ENCODE results near the gene PSMD1. TPM values are rescaled to one million over a fixed set of nuclear protein-coding genes. Genes with fewer than 3 reads are reported as not detected.

The PSMD1 gene
- total RNA-seq, 1 experiment from 2014 or later: 245 TPM

GRCh38 chr2:231050018-231050901, 6.4 kb upstream of the PSMD1 start:
- no peak overlapping the region for H3K27ac ChIP-seq (ENCODE audit: low read depth, low read length, poor library complexity, severe bottlenecking)
- ChIA-PET POLR2A (ENCODE audit: low non-redundant PET) (no interaction called here), CTCF (interaction anchor here (0.7 kb wide), 1 partner anchor 226 kb away, joined by 3 read pairs; no protein-coding TSS in a partner anchor)
- intact Hi-C loops (cut with micrococcal nuclease; ENCODE audit: unreplicated experiment): loop anchor here (5.0 kb wide), 1 partner anchor 228 kb away; no protein-coding TSS in a partner anchor
- peaks cover 3% of the 10 kb centered on the region for H3K27me3 ChIP-seq (replicated peaks; ENCODE audit: insufficient read depth, low read depth, low read length, poor library complexity)
- H3K36me3 ChIP-seq (ENCODE audit: insufficient read depth, low read length, poor library complexity, severe bottlenecking): no peaks in the 10 kb centered on the region
- TF ChIP-seq EZH2 (IDR thresholded peaks at IDR 0.05; ENCODE audit: borderline replicate concordance, low read depth, low read length, poor library complexity, severe bottlenecking): no peak
- TF ChIP-seq CTCF (conservative IDR thresholded peaks at IDR 0.05; ENCODE audit: low read depth, low read length): no peak
- H3K4me1 ChIP-seq (ENCODE audit: insufficient read depth, low read length, poor library complexity, severe bottlenecking): no peaks in the 10 kb centered on the region
- no TSS peak for BruUV-seq (replicated peaks)
- H3K9me3 ChIP-seq (ENCODE audit: low read depth, low read length, poor library complexity, severe bottlenecking): no peaks in the 10 kb centered on the region
- no peak overlapping the region for H3K4me3 ChIP-seq (ENCODE audit: low read depth, low read length, poor library complexity, severe bottlenecking)
- no peak for DNase-seq (ENCODE audit: low spot score)

GRCh38 chr2:231051116-231051515, 5.6 kb upstream of the PSMD1 start:
- Histone ChIP-seq H3K4me3 (ENCODE audit: low read depth, low read length, poor library complexity, severe bottlenecking) (no peak overlapping the region), H3K27ac (ENCODE audit: low read depth, low read length, poor library complexity, severe bottlenecking) (no peak overlapping the region), H3K9me3 (ENCODE audit: low read depth, low read length, poor library complexity, severe bottlenecking) (no peaks in the 10 kb centered on the region), H3K27me3 (replicated peaks; ENCODE audit: insufficient read depth, low read depth, low read length, poor library complexity) (peaks cover 3% of the 10 kb centered on the region), H3K4me1 (ENCODE audit: insufficient read depth, low read length, poor library complexity, severe bottlenecking) (no peaks in the 10 kb centered on the region), H3K36me3 (ENCODE audit: insufficient read depth, low read length, poor library complexity, severe bottlenecking) (no peaks in the 10 kb centered on the region)
- no peak for DNase-seq (ENCODE audit: low spot score)
- CTCF ChIA-PET: no interaction called here
- no peak for TF ChIP-seq EZH2 (IDR thresholded peaks at IDR 0.05; ENCODE audit: borderline replicate concordance, low read depth, low read length, poor library complexity, severe bottlenecking)
- no peak for TF ChIP-seq CTCF (conservative IDR thresholded peaks at IDR 0.05; ENCODE audit: low read depth, low read length)
- intact Hi-C loops (cut with micrococcal nuclease; ENCODE audit: unreplicated experiment): loop anchor here (5.0 kb wide), 1 partner anchor 229 kb away; no protein-coding TSS in a partner anchor
- BruUV-seq (replicated peaks): no TSS peak
- POLR2A ChIA-PET (ENCODE audit: low non-redundant PET): no interaction called here

- ChIA-PET CTCF (interaction anchor here (0.5 to 1.4 kb wide), 7 partner anchors 42 to 228 kb away, joined by 3 to 23 read pairs (median 4); no protein-coding TSS in a partner anchor), POLR2A (ENCODE audit: low non-redundant PET) (no interaction called here)
- BruUV-seq (replicated peaks): no TSS peak
- Histone ChIP-seq H3K4me3 (ENCODE audit: low read depth, low read length, poor library complexity, severe bottlenecking) (peak overlapping the region; percentile 53), H3K27ac (ENCODE audit: low read depth, low read length, poor library complexity, severe bottlenecking) (no peak overlapping the region), H3K27me3 (replicated peaks; ENCODE audit: insufficient read depth, low read depth, low read length, poor library complexity) (peaks cover 3% of the 10 kb centered on the region), H3K9me3 (ENCODE audit: low read depth, low read length, poor library complexity, severe bottlenecking) (no peaks in the 10 kb centered on the region), H3K36me3 (ENCODE audit: insufficient read depth, low read length, poor library complexity, severe bottlenecking) (no peaks in the 10 kb centered on the region), H3K4me1 (ENCODE audit: insufficient read depth, low read length, poor library complexity, severe bottlenecking) (peaks cover under 1% of the 10 kb centered on the region)
- TF ChIP-seq EZH2 (IDR thresholded peaks at IDR 0.05; ENCODE audit: borderline replicate concordance, low read depth, low read length, poor library complexity, severe bottlenecking): no peak
- TF ChIP-seq CTCF (conservative IDR thresholded peaks at IDR 0.05; ENCODE audit: low read depth, low read length): peak; percentile 95
- peak; percentile 92 for DNase-seq (ENCODE audit: low spot score)
- intact Hi-C loops (cut with micrococcal nuclease; ENCODE audit: unreplicated experiment): loop anchor here (2.0 to 5.0 kb wide), 2 partner anchors 150 to 230 kb away; no protein-coding TSS in a partner anchor
Observed at GRCh38 chr2:231052494-231053451, 3.9 kb upstream of the PSMD1 start.
